ENCODE results near the gene UTS2B. TPM values are rescaled to one million over a fixed set of nuclear protein-coding genes. Genes with fewer than 3 reads are reported as not detected.

The UTS2B gene
- total RNA-seq, 1 donor from 2014 or later: 0.75 TPM

GRCh38 chr3:191260431-191261303 lies 69.7 kb downstream of the UTS2B start:
- Histone ChIP-seq H3K27ac (no peak overlapping the region), H3K9me3 (no peaks in the 10 kb centered on the region), H3K27me3 (no peaks in the 10 kb centered on the region), H3K4me3 (no peak overlapping the region), H3K4me1 (no peaks in the 10 kb centered on the region), H3K36me3 (no peaks in the 10 kb centered on the region)
- intact Hi-C loops (cut with DNase I): no loop called here
- ATAC-seq (no peak), DNase-seq (no peak)
- TF ChIP-seq CTCF (IDR thresholded peaks at IDR 0.05): no peak

GRCh38 chr3:191259486-191259885 lies 70.8 kb downstream of the UTS2B start:
- H3K36me3 ChIP-seq: no peaks in the 10 kb centered on the region
- H3K9me3 ChIP-seq: no peaks in the 10 kb centered on the region
- no peak overlapping the region for H3K27ac ChIP-seq
- H3K4me3 ChIP-seq: no peak overlapping the region
- H3K27me3 ChIP-seq: no peaks in the 10 kb centered on the region
- no peak for TF ChIP-seq CTCF (IDR thresholded peaks at IDR 0.05)
- intact Hi-C loops (cut with DNase I): no loop called here
- H3K4me1 ChIP-seq: no peaks in the 10 kb centered on the region
- DNase-seq (no peak), ATAC-seq (no peak)

GRCh38 chr3:191257286-191257685 lies 73.0 kb downstream of the UTS2B start:
- Histone ChIP-seq H3K4me1 (no peaks in the 10 kb centered on the region), H3K4me3 (no peak overlapping the region), H3K9me3 (no peaks in the 10 kb centered on the region), H3K27me3 (no peaks in the 10 kb centered on the region), H3K36me3 (no peaks in the 10 kb centered on the region), H3K27ac (no peak overlapping the region)
- TF ChIP-seq CTCF (IDR thresholded peaks at IDR 0.05): no peak
- intact Hi-C loops (cut with DNase I): no loop called here
- DNase-seq (no peak), ATAC-seq (no peak)

GRCh38 chr3:191256405-191256804 lies 73.9 kb downstream of the UTS2B start:
- no peak overlapping the region for H3K27ac ChIP-seq
- no peak overlapping the region for H3K4me3 ChIP-seq
- H3K9me3 ChIP-seq: no peaks in the 10 kb centered on the region
- H3K27me3 ChIP-seq: no peaks in the 10 kb centered on the region
- H3K36me3 ChIP-seq: no peaks in the 10 kb centered on the region
- no peaks in the 10 kb centered on the region for H3K4me1 ChIP-seq
- intact Hi-C loops (cut with DNase I): no loop called here
- TF ChIP-seq CTCF (IDR thresholded peaks at IDR 0.05): no peak
- DNase-seq: no peak
- no peak for ATAC-seq

- no peak for DNase-seq
Measured at GRCh38 chr3:191255156-191255555, 75.2 kb downstream of the UTS2B start.

More at GRCh38 chr3:191255156-191255555, 75.2 kb downstream of the UTS2B start:
- no peaks in the 10 kb centered on the region for H3K9me3 ChIP-seq
- H3K36me3 ChIP-seq: no peaks in the 10 kb centered on the region
- no peaks in the 10 kb centered on the region for H3K4me1 ChIP-seq
- no peak overlapping the region for H3K4me3 ChIP-seq
- no peak overlapping the region for H3K27ac ChIP-seq
- TF ChIP-seq CTCF (IDR thresholded peaks at IDR 0.05): no peak
- no peak for ATAC-seq
- intact Hi-C loops (cut with DNase I): no loop called here
- H3K27me3 ChIP-seq: no peaks in the 10 kb centered on the region

Measured in upper lobe of right lung (tissue), 1 donor.